Measurements from ENCODE around the gene RNF223.
"Not testable (repeated sequence)": the region's sequence is repeated elsewhere in the genome, so short reads cannot be mapped to it uniquely, and the experiment has no call there.

The RNF223 gene

GRCh38 chr1:1058088-1058905 lies 15.8 kb downstream of the RNF223 start:
- peaks cover 35% of the 10 kb centered on the region for H3K27me3 ChIP-seq (ENCODE audit: low read depth, low read length)
- H2AFZ ChIP-seq (ENCODE audit: low read depth, low read length) = no peak overlapping the region
- no peaks in the 10 kb centered on the region for H3K36me3 ChIP-seq (replicated peaks; ENCODE audit: low read depth, low read length)
- no peak overlapping the region for H3K4me3 ChIP-seq (ENCODE audit: low read length)
- no peak overlapping the region for H3K4me2 ChIP-seq (ENCODE audit: low read length)
- H3K27ac ChIP-seq (ENCODE audit: low read length) = no peak overlapping the region
- TF ChIP-seq EZH2phosphoT487 (IDR thresholded peaks at IDR 0.05; ENCODE audit: low read depth) (no peak), CTCF (IDR thresholded peaks at IDR 0.05; ENCODE audit: low read depth, low read length) (no peak)
- H3K79me2 ChIP-seq (ENCODE audit: low read length) = no peaks in the 10 kb centered on the region
- H3K9me3 ChIP-seq (ENCODE audit: insufficient read depth, low read length) = no peaks in the 10 kb centered on the region
- no peaks in the 10 kb centered on the region for H4K20me1 ChIP-seq (ENCODE audit: insufficient read depth, low read length)
- no peak overlapping the region for H3K9ac ChIP-seq (ENCODE audit: low read length)
- peaks cover 6% of the 10 kb centered on the region for H3K4me1 ChIP-seq (ENCODE audit: low read length)

GRCh38 chr1:1057769-1058087 lies 16.4 kb downstream of the RNF223 start:
- H4K20me1 ChIP-seq (ENCODE audit: insufficient read depth, low read length); H3K27ac ChIP-seq (ENCODE audit: low read length); H3K4me3 ChIP-seq (ENCODE audit: low read length); H3K9ac ChIP-seq (ENCODE audit: low read length); H3K36me3 ChIP-seq (replicated peaks; ENCODE audit: low read depth, low read length); H3K9me3 ChIP-seq (ENCODE audit: insufficient read depth, low read length); H3K4me2 ChIP-seq (ENCODE audit: low read length); H3K4me1 ChIP-seq (ENCODE audit: low read length); H3K79me2 ChIP-seq (ENCODE audit: low read length); H2AFZ ChIP-seq (ENCODE audit: low read depth, low read length): not testable (repeated sequence)
- H3K27me3 ChIP-seq (ENCODE audit: low read depth, low read length) = peaks cover 29% of the 10 kb centered on the region

- Histone ChIP-seq H3K4me1 (ENCODE audit: low read length) (peaks cover 2% of the 10 kb centered on the region; the same call in 1 of the 2 replicates), H2AFZ (ENCODE audit: low read depth, low read length) (no peak overlapping the region), H4K20me1 (ENCODE audit: insufficient read depth, low read length) (no peaks in the 10 kb centered on the region), H3K4me3 (ENCODE audit: low read length) (no peak overlapping the region), H3K27me3 (ENCODE audit: low read depth, low read length) (peaks cover 15% of the 10 kb centered on the region), H3K4me2 (ENCODE audit: low read length) (no peak overlapping the region), H3K9me3 (ENCODE audit: insufficient read depth, low read length) (no peaks in the 10 kb centered on the region), H3K9ac (ENCODE audit: low read length) (no peak overlapping the region), H3K79me2 (ENCODE audit: low read length) (no peaks in the 10 kb centered on the region), H3K27ac (ENCODE audit: low read length) (no peak overlapping the region), H3K36me3 (replicated peaks; ENCODE audit: low read depth, low read length) (no peaks in the 10 kb centered on the region)
- no peak for TF ChIP-seq EZH2phosphoT487 (IDR thresholded peaks at IDR 0.05; ENCODE audit: low read depth)
Observed at GRCh38 chr1:1055841-1056736, 18.0 kb downstream of the RNF223 start.

GRCh38 chr1:1054971-1055370 lies 19.1 kb downstream of the RNF223 start:
- no peaks in the 10 kb centered on the region for H3K9me3 ChIP-seq (ENCODE audit: insufficient read depth, low read length)
- H4K20me1 ChIP-seq (ENCODE audit: insufficient read depth, low read length) = no peaks in the 10 kb centered on the region
- peaks cover 9% of the 10 kb centered on the region for H3K4me1 ChIP-seq (ENCODE audit: low read length)
- H3K4me3 ChIP-seq (ENCODE audit: low read length) = no peak overlapping the region
- no peaks in the 10 kb centered on the region for H3K79me2 ChIP-seq (ENCODE audit: low read length)
- no peak overlapping the region for H2AFZ ChIP-seq (ENCODE audit: low read depth, low read length)
- no peak overlapping the region for H3K9ac ChIP-seq (ENCODE audit: low read length)
- no peaks in the 10 kb centered on the region for H3K36me3 ChIP-seq (replicated peaks; ENCODE audit: low read depth, low read length)
- H3K27me3 ChIP-seq (ENCODE audit: low read depth, low read length) = peaks cover 8% of the 10 kb centered on the region; the same call in 1 of the 2 replicates
- no peak overlapping the region for H3K27ac ChIP-seq (ENCODE audit: low read length)
- no peak for TF ChIP-seq CTCF (IDR thresholded peaks at IDR 0.05; ENCODE audit: low read depth, low read length)
- no peak for TF ChIP-seq EZH2phosphoT487 (IDR thresholded peaks at IDR 0.05; ENCODE audit: low read depth)
- H3K4me2 ChIP-seq (ENCODE audit: low read length) = no peak overlapping the region

Measured in OCI-LY3 (cell line).